Activated T-cell treated with anti-CD3 and anti-CD28 coated beads, Interleukin-2, amount 50 U/mL, for 48 hours (primary cell): Measurements from ENCODE around the gene APIP.

Experiments used
- DNase-seq, 2 experiments: peaks; one replicate each; pipeline ENCODE4 v3.0.0-alpha.2; 2020

APIP gene

DNA sequence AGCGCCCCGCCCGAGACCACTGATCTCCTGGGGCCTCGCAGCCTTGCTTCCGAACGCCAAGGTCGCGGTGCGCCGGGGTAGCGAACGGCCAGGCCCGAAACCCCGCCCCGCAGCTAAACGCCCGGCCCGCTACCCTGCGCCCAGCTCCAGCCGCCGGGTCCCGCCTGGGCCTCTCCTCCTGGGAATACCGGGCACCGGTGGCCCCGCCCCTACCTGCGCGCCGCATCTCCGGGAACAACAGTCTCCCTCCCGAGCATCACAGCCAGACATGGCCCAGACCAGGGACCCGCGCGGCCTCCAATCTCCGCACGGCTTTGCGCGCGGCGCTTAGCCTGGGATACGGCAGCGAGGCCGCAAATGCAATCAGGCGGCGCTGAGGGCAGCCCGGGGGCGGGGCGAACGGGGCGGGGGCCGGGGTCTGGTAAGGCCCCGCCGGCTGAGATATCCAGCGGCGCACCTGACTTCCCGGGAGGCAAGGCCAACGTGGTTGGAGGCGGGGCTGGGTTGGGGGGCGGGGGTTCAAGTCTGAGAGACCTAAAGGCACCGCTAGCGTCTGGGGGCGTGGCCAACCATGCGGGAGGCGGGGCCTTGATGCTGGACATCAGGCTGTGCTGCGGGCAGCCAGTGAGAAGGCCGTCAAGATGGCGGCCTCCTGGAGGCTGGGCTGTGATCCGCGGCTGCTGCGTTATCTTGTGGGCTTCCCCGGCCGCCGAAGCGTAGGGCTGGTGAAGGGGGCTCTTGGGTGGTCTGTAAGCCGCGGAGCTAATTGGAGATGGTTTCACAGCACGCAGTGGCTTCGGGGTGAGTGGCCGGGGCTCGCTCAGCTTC lies at the start of gene APIP, which contains the start of gene PDHX:
APIP (minus strand) TSS at position 365 of the 828 bp plus-strand sequence; CDS start at position 270, 95 bp downstream.
PDHX (plus strand) TSS at position 604 of the 828 bp plus-strand sequence; CDS start at position 642, 38 bp downstream.
- DNase-seq: peak; percentile 99 to 100

GRCh38 chr11:34964610-34965331 lies 48.6 kb upstream of the APIP start:
- DNase-seq: no peak

- no peak for DNase-seq
Observed at GRCh38 chr11:34963351-34963750, 47.2 kb upstream of the APIP start.

GRCh38 chr11:34962034-34962433 lies 45.9 kb upstream of the APIP start:
- DNase-seq: no peak

- no peak for DNase-seq
Observed at GRCh38 chr11:34960277-34960676, 44.1 kb upstream of the APIP start.

DNA sequence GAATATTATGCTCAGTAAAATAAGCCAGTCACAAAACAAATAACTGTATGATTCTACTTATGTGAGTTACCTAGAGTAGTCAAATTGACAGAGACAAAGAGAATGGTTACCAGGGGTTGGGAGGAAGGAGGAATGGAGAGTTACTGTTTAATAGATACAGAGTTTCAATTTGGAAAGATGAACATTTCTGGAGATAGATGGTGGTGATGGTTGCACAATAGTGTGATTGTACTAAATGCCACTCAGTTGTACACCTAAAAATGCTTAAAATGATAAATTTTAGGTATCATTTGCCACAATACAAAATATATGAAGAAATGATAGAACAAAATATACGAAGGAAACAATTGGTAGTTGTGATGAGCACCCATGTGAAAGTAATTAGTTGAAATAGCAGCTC lies 43.6 kb upstream of the APIP start:
- DNase-seq: no peak

DNA sequence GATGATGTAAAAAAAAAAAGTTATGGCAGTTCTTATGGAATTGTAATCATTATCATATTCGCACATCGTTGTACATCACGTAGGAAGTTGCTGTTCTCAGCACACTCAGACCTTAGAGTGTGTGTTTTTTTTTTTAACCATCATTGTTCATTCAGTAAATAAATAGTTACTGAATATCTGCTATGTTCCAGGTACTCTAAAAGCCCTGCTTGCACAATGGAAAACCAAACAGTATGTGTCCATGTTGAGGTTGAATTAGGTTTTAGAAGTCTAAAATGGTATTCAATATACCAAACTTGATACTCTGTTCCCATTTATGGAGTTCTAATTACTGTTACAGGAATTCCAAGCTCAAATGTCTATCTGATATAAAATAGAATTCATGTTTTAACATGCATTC lies 41.4 kb upstream of the APIP start:
- DNase-seq: no peak

DNA sequence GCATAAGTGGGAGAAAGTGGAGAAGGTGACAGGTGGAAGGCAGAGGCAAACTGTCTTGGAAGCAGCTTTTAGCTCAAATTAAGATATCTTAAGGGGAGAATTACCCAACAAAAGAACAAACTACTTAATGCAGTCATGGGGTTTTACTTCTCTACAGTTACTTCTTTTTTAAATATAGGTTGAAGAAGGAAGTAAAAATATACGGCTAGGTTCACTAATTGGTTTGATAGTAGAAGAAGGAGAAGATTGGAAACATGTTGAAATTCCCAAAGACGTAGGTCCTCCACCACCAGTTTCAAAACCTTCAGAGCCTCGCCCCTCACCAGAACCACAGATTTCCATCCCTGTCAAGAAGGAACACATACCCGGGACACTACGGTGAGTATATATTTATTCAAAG lies 41.0 kb upstream of the APIP start:
- no peak for DNase-seq

GRCh38 chr11:34953955-34954354 lies 37.8 kb upstream of the APIP start:
- no peak for DNase-seq

DNA sequence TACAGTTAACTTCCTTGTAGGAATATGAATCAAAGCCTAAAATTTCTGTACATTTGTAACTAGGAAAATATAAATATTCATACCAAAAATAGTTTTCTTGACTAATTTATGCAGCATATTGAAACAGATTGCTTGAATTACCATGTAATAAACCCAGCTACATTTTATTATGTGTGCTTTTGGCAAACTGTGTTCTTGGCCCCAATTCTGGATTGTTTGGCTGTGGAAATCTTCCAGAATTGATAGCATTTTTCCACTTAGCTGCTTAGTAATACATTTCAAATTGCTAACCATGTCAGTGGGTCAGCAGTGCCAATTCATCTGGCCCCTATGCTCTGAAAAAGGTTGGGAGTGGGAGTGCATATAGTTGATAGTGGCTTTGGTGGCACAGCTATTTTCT lies 32.5 kb upstream of the APIP start:
- DNase-seq: no peak

GRCh38 chr11:34944692-34945091 lies 28.5 kb upstream of the APIP start:
- DNase-seq: no peak

- no peak for DNase-seq
Observed at GRCh38 chr11:34941688-34942087, 25.5 kb upstream of the APIP start.

GRCh38 chr11:34940026-34940677 lies 24.0 kb upstream of the APIP start:
- no peak for DNase-seq

DNA sequence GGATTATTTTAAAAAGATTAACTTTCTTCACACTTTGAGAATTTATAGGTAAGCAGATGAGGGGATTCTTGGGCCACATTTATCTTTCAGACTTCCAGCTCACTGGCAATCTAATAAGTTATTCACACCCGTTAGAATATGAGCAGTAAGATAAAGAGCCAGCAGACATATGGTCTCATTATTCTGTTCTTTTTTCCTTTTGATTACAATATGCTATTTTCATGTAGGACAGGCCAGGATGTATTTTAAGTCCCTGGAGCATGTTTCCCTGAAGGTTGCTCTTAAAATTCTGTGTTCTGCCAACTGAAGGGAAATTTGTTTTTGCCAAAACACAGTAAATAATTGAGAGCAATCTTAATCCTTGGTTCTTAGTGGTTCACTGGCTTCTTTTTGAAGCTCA lies 22.4 kb upstream of the APIP start:
- DNase-seq: no peak

DNA sequence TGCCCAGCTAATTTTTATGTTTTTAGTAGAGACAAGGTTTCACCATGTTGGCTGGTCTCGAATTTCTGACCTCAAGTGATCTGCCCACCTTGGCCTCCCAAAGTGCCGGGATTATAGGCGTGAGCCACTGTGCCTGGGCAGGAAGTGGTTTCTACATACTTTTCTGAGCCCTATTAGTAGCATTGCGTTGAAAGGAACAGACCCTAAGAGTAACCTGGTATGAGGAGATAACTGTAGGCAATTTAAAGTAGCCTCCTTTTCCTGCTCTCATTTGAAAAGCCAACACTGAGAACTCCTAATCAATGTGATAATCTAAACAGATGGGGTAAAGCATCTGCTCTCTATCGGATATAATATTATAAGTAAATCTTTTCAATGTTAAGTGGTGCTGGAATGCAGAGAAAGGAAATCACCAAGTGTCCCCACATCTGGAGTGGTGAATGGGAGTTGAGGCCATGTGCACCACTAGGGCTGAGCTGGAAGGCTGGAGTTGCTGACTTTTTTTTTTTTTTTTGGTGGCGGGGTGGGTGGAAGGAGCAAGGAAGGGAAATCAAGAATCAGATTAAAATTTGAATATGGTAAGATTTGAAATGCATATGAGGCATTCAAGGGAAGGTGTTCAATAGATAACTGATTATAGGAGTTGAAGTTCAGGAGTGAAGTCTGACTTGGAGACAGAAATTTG lies 20.9 kb upstream of the APIP start:
- no peak for DNase-seq

- no peak for DNase-seq
Observed at GRCh38 chr11:34929794-34930763, 13.9 kb upstream of the APIP start.

DNA sequence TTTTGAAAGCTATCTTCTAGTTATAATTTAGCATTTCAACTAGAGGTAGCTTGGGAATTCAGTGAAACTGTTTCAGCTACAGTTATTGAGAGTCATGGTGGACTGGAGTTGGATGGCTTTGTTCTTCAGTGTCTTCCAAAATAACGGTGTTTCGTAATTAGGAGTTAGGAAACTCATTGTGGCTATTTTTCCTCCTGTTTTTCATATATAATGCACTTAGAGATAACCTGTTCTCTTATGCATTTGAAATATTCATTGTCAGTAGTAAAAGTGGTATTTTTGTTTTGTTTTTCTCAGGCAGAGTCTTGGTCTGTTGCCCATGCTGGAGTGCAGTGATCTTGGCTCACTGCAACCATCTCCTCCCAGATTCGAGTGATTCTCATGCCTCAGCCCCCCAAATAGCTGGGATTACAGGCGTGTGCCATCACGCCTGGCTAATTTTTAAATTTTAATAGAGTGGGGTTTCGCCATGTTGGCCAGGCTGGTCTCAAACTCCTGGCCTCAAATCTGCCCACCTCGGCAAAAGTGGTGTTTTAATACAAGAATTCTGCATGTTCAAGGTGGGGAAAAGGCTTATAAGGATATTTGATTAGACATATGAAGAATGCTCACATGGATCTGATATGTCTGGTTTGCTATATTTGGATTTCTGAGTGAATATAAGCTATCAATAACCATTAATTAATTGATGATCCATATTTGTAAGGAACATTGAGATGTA lies 12.9 kb upstream of the APIP start:
- no peak for DNase-seq

DNA sequence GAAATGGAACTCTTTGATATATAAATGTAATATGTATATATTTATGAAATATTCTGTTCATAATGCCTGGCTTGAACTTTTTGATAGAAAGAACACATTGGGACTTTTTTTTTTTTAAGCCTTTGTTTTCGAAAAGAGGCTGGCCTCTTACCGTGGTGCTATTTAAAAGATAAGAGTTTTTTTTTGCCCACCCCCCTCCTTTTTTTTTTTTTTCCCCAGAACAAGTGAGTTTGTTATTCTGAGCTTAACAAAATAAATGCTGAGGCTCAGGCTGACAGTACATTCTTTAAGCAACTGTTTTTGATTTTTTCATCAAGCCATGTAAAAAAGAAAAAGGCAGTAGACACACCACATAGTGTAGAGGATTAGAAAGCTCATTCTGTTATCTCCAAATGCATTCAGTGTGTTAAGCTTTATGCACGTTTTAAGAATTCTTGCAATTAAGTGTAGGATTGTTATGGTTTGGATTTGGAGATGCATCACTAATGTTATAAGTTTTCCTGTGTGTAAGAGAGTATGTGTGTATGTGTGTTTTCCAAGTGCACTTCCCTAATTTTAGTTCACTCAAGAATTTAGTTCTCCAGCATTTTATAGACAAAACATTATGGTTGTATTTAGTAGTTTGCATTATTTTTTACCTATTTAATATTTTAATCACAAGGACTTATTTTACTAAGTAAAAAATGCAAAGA lies 12.2 kb upstream of the APIP start:
- DNase-seq: no peak

- DNase-seq: no peak
Observed at GRCh38 chr11:34926831-34927132, 10.6 kb upstream of the APIP start.

DNA sequence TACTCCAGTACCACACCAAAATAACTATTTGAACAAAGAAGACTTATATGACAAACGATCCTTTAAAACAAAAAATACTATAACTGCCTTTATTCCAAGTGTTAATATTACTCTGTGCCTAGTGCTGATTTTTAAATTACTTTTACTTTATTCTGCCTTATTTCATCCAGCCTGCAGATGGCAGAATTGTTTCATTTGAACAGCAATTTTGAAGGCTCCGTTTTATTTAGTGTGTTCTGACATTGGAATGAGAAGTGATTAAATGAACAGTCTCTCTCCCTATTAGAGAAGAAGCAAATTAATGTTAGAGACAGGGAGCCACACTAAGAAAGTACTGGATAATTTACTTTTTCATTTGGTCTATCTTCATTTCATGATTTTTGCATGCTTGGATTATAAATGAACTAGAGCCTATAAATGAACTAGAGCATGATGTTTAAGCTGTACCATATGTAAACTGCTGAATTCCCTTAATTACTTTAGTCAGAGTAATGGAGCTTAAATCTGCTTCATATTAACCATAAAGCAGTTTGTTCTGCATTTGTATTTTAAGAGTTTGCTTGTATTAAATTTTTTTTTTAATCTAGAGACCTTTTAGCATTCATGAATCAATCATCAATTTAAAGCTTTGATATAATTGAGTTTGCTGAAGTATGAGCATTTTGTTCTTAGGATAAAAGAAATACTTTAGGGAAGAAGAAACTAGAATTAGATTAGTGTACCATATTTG lies 10.1 kb upstream of the APIP start:
- no peak for DNase-seq
